ENCODE measurements around the gene WNT2B. TPM values are rescaled to one million over a fixed set of nuclear protein-coding genes. Genes with fewer than 3 reads are reported as not detected.

Gene WNT2B
- 0.19 to 0.42 TPM (median 0.20 TPM) in 5 replicates for total RNA-seq (2022; extraction: Qiagen RNA extraction)

DNA sequence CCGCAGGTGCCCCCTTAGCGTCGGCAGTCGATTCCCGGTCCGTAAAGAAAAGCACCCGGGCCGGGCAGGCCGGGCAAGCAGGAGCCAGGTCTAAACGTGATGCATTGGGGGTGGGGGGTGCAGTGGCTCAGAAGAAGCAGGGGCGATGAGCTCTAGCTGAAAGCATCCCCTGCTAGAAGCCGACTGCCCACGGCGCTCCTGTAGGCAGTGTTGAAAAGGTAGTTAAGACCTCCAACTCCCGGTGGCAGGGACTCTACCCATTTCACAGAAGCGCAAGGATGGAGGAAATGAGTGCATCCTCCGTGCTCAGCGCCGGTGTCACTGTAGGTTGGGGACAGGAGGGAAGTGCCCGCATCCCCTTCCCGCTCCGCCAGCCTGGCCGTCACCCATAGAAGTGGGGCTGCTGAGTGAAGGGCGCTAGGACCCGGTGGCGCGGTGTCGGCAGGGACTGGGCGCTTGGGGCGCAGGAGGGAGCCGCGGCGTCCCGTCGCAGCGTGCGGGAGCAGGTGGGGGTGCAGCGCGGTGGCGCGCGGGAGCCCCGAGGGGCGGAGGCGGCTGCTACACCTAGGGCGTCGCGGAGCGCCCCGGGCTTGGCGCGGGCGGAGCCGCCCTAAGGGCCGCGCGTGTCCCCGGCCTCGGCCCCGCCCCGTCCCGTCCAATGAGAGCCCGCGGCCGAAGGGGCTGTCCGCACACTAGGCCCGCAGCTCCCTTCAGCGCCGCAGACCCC, at the start of gene WNT2B:
WNT2B (plus strand) TSS at position 688 of the 727 bp plus-strand sequence. CDS start 298 bp downstream, outside the sequence.

Other genes starting within 250 kb of the WNT2B start
- 4.8 to 7.4 TPM (median 6.7 TPM) in 5 replicates for gene CTTNBP2NL, start 112.8 kb upstream of the WNT2B start, total RNA-seq (2022; extraction: Qiagen RNA extraction)
- gene ST7L, start 110.2 kb downstream of the WNT2B start, total RNA-seq (2022; extraction: Qiagen RNA extraction), result 10.1 to 11.5 TPM (median 11.2 TPM) in 5 replicates
- gene CAPZA1, start 110.9 kb downstream of the WNT2B start, total RNA-seq (2022; extraction: Qiagen RNA extraction), result 54.3 to 80.7 TPM (median 57.0 TPM) in 5 replicates
- gene MOV10, start 165.7 kb downstream of the WNT2B start, total RNA-seq (2022; extraction: Qiagen RNA extraction), result 19.9 to 30.1 TPM (median 29.7 TPM) in 5 replicates
- gene RHOC, start 198.2 kb downstream of the WNT2B start, total RNA-seq (2022; extraction: Qiagen RNA extraction), result 352 to 388 TPM (median 364 TPM) in 5 replicates
- 0.79 to 1.0 TPM (median 0.90 TPM) in 5 replicates for gene PPM1J, start 206.4 kb downstream of the WNT2B start, total RNA-seq (2022; extraction: Qiagen RNA extraction)

Data from A549 treated with AZD2906 at 1 μM for 4 hours (cell line).